ENCODE measurements around the gene PANK4. TPM values are rescaled to one million over a fixed set of nuclear protein-coding genes. Genes with fewer than 3 reads are reported as not detected.

Gene PANK4
- total and polyA plus RNA-seq, 2 donors (not counting 3 experiments of a cell fraction or from before 2014, with no cell fraction given), result 22.1 to 34.0 TPM

GRCh38 chr1:2496087-2496622 lies 30.2 kb downstream of the PANK4 start:
- no peak overlapping the region for H2AFZ ChIP-seq (ENCODE audit: low read depth, low read length)
- no peaks in the 10 kb centered on the region for H3K27me3 ChIP-seq (ENCODE audit: control insufficient read depth in 2 of 2, insufficient read depth in 2 of 2, low read length in 2 of 2)
- no peak for DNase-seq (ENCODE audit: low read depth, low spot score)
- no peaks in the 10 kb centered on the region for H3K36me3 ChIP-seq (ENCODE audit: control insufficient read depth in 2 of 2, extremely low read depth in 1 of 2, insufficient read depth in 2 of 2, low read length in 2 of 2)
- H4K20me1 ChIP-seq (replicated peaks; ENCODE audit: control insufficient read depth, extremely low read depth, insufficient read depth, low read length), result no peaks in the 10 kb centered on the region
- no peak overlapping the region for H3K4me3 ChIP-seq (replicated peaks in 1 of 3; ENCODE audit: insufficient read depth in 1 of 3, low read depth in 1 of 3, low read length in 3 of 3)
- H3K27ac ChIP-seq (ENCODE audit: insufficient read depth, low read depth, low read length), result no peak overlapping the region
- BruUV-seq (replicated peaks), result no TSS peak
- intact Hi-C loops (cut with micrococcal nuclease), result no loop called here
- ChIA-PET POLR2A (no interaction called here), CTCF (no interaction called here)
- no peak for TF ChIP-seq POLR2AphosphoS5 (IDR thresholded peaks at IDR 0.05; ENCODE audit: insufficient read depth, low read depth, low read length)
- TF ChIP-seq POLR2A (IDR thresholded peaks at IDR 0.05; ENCODE audit: low read depth, low read length), result no peak
- TF ChIP-seq JUN (IDR thresholded peaks at IDR 0.05; ENCODE audit: borderline replicate concordance, insufficient read depth, insufficient read length, low read depth), result no peak
- no peak for TF ChIP-seq CTCF (IDR thresholded peaks at IDR 0.05; ENCODE audit: extremely low read depth in 1 of 2, insufficient read depth in 1 of 2, low read depth in 1 of 2, low read length in 2 of 2)
- no peak for TF ChIP-seq GATA2 (IDR thresholded peaks at IDR 0.05; ENCODE audit: insufficient read depth, insufficient read length, low read depth, low read length)
- no peak for TF ChIP-seq FOS (IDR thresholded peaks at IDR 0.05; ENCODE audit: borderline replicate concordance, insufficient read depth, low read length)
- no peak for TF ChIP-seq MAX (IDR thresholded peaks at IDR 0.05; ENCODE audit: insufficient read depth, insufficient read length)
- TF ChIP-seq MYC (IDR thresholded peaks at IDR 0.05; ENCODE audit: low read depth, low read length), result no peak
- no peak for FAIRE-seq
- H3K79me2 ChIP-seq (ENCODE audit: control insufficient read depth, insufficient read depth, low read length), result no peaks in the 10 kb centered on the region
- dilution Hi-C loops (cut with MboI; ENCODE audit: extremely low pct_ligation_motif_present, low sequenced_read_pairs), result no loop called here
- H3K4me2 ChIP-seq (ENCODE audit: insufficient read depth, low read length), result no peak overlapping the region
- no peaks in the 10 kb centered on the region for H3K9me1 ChIP-seq (replicated peaks; ENCODE audit: control insufficient read depth, extremely low read depth, insufficient read depth, low read length)
- no peak overlapping the region for H3K9ac ChIP-seq (replicated peaks; ENCODE audit: extremely low read depth, insufficient read depth, low read length)
- no peaks in the 10 kb centered on the region for H3K9me3 ChIP-seq (replicated peaks; ENCODE audit: control insufficient read depth, insufficient read depth, low read length)
- H3K4me1 ChIP-seq (ENCODE audit: control insufficient read depth, extremely low read depth, insufficient read depth, low read length), result no peaks in the 10 kb centered on the region

Measured in endothelial cell of umbilical vein (primary cell).